GM12874 (cell line): ENCODE results near the gene GSAP.

Experiments
- TF ChIP-seq, protein P1 (sequence below): IDR thresholded peaks from 2 replicates; pipeline ENCODE4 v1.5.1; 2011; ENCODE audit warnings: low read depth, mild to moderate bottlenecking, control low read depth, low read length, moderate library complexity; ENCODE audit not compliant: insufficient read depth

Gene GSAP

DNA sequence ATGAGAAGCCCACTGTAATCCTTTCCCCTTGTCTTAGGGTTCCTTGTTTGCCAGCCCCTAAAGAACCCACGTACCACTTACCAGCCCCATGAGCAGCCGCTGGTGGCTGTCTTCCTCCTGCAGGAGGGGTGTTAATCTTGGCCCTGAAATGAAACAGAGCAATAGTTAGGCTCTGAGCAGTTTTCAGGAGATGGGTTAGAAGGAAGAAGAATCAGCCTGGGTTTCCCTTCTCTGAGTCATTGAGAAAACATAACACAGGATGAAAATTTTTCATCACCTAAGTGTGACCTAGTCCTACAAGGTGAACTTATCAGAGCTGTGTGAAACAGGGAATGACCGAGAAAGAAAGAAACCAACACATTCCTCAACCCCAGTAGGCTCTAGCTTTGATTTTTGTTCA is 90.0 kb downstream of the GSAP start:
- TF ChIP-seq, protein P1, sequence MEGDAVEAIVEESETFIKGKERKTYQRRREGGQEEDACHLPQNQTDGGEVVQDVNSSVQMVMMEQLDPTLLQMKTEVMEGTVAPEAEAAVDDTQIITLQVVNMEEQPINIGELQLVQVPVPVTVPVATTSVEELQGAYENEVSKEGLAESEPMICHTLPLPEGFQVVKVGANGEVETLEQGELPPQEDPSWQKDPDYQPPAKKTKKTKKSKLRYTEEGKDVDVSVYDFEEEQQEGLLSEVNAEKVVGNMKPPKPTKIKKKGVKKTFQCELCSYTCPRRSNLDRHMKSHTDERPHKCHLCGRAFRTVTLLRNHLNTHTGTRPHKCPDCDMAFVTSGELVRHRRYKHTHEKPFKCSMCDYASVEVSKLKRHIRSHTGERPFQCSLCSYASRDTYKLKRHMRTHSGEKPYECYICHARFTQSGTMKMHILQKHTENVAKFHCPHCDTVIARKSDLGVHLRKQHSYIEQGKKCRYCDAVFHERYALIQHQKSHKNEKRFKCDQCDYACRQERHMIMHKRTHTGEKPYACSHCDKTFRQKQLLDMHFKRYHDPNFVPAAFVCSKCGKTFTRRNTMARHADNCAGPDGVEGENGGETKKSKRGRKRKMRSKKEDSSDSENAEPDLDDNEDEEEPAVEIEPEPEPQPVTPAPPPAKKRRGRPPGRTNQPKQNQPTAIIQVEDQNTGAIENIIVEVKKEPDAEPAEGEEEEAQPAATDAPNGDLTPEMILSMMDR, result no peak

DNA sequence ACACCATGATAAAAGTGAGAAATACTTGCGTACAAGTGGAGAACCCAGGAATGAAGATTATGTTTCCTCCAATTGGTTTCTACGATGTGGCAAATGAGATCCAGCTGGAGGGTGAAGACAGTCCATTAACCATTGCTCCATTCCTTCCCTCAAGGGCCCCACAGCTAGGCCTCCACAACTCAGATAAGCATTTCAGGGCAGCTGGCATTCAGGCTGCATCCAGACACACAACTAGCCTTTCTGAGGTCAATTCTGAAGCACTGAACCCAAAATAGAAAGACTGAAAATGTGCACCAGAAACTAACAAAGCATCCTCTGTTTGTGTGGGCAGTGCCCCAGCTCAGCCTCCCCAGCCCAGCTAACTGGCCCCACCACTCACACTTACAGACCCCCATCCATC is 94.8 kb downstream of the GSAP start:
- TF ChIP-seq, protein P1, result no peak

DNA sequence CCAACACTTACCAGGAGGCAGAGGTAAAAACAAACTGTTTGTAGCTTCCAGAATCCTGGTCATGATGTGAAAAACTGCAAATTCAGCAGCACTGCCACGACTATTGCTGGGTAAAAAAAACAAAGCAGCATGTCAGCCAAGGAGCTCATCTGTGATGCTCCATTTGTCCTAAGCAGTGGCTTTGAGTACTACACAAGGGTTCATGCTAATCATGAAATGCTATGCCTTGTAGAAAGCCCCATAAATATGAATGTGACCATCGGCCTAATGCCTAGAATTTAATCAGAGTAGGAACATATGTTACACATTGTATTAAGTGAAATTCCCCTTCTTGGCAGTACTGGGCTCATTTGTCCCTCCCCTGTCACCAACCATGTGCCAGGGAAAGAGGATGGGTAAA is 95.4 kb downstream of the GSAP start:
- TF ChIP-seq, protein P1, result no peak

DNA sequence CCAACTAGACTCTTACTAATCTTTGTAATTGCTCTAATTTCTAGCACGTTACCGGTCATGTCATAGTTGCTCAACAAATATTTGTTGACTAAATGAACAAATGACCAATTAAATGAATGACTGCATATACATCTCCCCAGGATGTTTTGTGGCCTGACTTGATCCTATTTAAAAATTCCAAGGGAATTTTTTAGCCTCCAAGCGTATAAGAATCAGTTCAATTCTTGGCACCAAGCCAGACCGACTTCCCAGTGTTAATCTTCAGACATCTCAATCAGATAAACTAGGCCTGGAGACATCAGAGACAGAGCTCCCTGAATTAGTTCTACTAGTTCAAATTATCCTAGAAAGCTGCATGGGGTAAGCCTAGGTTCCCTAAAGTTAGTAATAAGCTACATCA is 96.0 kb downstream of the GSAP start:
- TF ChIP-seq, protein P1, result no peak

DNA sequence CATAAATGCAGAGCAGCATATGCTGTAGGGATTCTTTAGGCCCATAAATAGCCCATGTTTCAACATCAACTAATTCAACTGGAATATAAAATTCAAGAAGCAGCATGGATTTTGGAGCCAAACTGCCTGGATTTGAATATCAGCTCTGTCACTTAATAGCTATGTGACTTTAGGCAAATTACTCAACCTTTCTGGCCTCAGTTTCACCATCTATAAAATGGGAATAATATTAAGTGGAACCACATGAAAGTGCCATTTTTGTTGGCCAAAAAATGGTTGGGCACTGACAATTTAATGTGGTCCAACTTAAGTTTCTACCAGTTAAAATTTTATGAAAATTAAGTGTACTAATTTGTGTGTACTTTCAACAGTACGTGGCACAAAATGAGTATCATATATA is 98.1 kb downstream of the GSAP start:
- TF ChIP-seq, protein P1, result no peak

DNA sequence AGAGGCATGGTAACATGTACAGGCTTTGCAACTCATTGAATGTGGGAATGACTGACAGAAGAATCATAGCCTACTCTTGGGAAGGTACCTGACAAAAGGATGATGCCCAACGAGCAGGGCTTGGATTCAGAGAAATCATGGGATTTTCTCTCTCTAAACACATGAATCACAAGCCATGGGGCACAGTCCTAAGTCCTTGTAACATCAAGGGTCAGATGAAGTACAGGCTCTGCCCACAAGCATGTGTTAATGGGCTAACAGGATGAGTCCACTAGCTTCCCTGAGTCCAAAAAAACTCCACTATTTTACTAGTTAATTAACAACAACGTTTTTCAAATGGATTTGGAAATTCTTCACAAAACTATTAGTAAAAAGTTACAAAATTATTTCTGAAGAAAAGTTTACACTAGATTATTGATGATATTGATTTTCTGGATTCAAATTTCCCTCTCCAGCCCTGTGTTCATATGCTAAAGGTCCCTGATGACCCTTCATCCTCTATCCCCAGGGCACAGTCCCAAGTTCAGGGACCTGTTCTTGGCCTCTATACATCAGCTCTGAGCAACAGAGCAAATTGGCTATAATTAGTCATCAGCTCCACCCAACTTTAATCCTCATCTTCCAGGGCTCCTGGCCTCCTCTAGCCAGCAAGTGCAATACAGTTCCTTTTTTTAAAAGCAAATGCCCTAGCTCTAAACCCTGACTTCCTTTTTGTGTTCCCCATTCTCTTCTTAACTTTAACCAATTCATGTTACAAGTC is 99.8 kb downstream of the GSAP start:
- TF ChIP-seq, protein P1, result no peak

DNA sequence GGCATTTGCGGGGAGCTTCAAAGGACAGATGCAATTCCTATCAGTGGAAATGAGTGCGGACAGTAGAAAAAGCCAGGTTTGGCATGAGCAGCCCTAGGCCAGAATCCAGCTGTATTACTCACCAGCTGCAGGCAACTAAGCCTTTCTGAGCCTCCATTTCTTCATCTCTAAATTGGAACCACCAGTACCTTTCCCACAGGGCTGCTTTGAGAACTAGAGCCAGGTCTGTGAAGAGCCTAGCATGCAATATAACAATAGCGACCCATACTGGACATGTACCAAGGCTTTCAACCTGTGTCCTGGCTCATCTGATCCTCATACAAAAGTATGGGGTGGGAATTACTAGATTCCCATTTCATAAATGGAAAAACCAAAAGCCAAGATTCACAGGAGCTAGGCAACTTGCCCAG is 101.0 kb downstream of the GSAP start:
- TF ChIP-seq, protein P1, result no peak
